ENCODE results near the gene CRABP1. TPM values are rescaled to one million over a fixed set of nuclear protein-coding genes. Genes with fewer than 3 reads are reported as not detected.

The CRABP1 gene
- total RNA-seq, 4 donors from 2014 or later: not detected

DNA sequence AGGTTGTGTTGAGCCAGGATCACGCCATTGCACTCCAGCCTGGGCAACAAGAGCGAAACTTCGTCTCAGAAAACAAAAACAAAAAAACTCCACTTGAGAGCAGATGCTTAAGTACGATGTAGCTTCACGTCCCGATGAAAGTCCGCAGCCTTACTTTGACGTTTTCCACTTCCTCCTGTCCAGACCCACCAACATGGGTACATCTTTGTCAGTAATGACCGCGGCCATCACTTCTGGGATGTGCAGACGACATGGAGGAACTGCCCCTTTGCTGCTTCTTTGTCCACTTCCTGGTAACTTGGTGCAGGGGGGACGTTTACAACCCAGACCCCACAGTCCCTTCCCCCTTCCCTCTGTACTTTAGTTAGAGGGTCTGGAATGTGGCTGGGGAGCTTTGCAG is 48.7 kb downstream of the CRABP1 start:
- Histone ChIP-seq H3K36me3 (no peaks in the 10 kb centered on the region), H3K27me3 (peaks cover 0 to 48% (median 3%) of the 10 kb centered on the region in 4 donors)
- intact Hi-C loops (cut with DNase I): no loop called here

DNA sequence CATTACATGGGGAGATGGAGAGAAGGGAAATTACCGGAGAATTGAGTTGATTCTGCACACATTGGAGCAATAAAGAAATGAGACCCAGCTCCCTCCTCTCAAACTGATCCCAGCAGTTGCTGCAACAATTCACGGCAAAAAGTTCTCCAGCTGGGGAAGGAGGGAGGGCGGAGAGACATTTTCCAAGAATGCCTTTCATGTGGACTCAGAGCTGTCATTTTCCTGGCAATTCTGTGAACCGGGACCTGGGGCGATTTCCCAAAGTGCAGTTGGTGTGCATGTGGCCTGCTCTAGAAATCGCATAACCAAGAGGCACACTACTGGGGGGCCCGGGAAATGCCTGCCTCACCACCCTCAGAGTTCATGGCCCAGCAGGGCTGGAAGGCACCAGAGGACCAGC is 49.2 kb downstream of the CRABP1 start:
- no peaks in the 10 kb centered on the region for H3K4me1 ChIP-seq
- no peak overlapping the region for H3K27ac ChIP-seq (replicated peaks in 1 of 4)
- no peaks in the 10 kb centered on the region for H3K36me3 ChIP-seq
- H3K4me3 ChIP-seq: no peak overlapping the region
- TF ChIP-seq EP300 (IDR thresholded peaks at IDR 0.05) (no peak), POLR2AphosphoS5 (IDR thresholded peaks at IDR 0.05) (no peak), POLR2A (IDR thresholded peaks at IDR 0.05; ENCODE audit: low read depth) (no peak)
- TF ChIP-seq, protein P1, sequence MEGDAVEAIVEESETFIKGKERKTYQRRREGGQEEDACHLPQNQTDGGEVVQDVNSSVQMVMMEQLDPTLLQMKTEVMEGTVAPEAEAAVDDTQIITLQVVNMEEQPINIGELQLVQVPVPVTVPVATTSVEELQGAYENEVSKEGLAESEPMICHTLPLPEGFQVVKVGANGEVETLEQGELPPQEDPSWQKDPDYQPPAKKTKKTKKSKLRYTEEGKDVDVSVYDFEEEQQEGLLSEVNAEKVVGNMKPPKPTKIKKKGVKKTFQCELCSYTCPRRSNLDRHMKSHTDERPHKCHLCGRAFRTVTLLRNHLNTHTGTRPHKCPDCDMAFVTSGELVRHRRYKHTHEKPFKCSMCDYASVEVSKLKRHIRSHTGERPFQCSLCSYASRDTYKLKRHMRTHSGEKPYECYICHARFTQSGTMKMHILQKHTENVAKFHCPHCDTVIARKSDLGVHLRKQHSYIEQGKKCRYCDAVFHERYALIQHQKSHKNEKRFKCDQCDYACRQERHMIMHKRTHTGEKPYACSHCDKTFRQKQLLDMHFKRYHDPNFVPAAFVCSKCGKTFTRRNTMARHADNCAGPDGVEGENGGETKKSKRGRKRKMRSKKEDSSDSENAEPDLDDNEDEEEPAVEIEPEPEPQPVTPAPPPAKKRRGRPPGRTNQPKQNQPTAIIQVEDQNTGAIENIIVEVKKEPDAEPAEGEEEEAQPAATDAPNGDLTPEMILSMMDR (IDR thresholded peaks at IDR 0.05): no peak
- H3K27me3 ChIP-seq: peaks cover 0 to 43% (median 3%) of the 10 kb centered on the region in 4 donors
- intact Hi-C loops (cut with DNase I): no loop called here
- 39% methylated on average over 7 of the region's 7 CpGs for WGBS
- H3K9me3 ChIP-seq: no peaks in the 10 kb centered on the region
- DNase-seq (ENCODE audit: extremely low spot score): no peak

More for the DNA sequence above, 48.7 kb downstream of the CRABP1 start:
- no peaks in the 10 kb centered on the region for H3K9me3 ChIP-seq
- H3K27ac ChIP-seq (replicated peaks in 1 of 4): no peak overlapping the region
- H3K4me1 ChIP-seq: no peaks in the 10 kb centered on the region
- no peak for DNase-seq (ENCODE audit: extremely low spot score)
- 82% methylated on average over 12 of the region's 12 CpGs for WGBS
- TF ChIP-seq, protein P1 (IDR thresholded peaks at IDR 0.05): no peak
- TF ChIP-seq POLR2AphosphoS5 (IDR thresholded peaks at IDR 0.05) (no peak), EP300 (IDR thresholded peaks at IDR 0.05) (no peak), POLR2A (IDR thresholded peaks at IDR 0.05; ENCODE audit: low read depth) (no peak)
- no peak overlapping the region for H3K4me3 ChIP-seq

- Histone ChIP-seq H3K4me3 (no peak overlapping the region), H3K4me1 (no peaks in the 10 kb centered on the region), H3K9me3 (no peaks in the 10 kb centered on the region), H3K36me3 (no peaks in the 10 kb centered on the region), H3K27me3 (peaks cover 0 to 39% (median 3%) of the 10 kb centered on the region in 4 donors), H3K27ac (replicated peaks in 1 of 4) (no peak overlapping the region)
- TF ChIP-seq EP300 (IDR thresholded peaks at IDR 0.05): no peak
- 88% methylated on average over 2 of the region's 2 CpGs for WGBS
- intact Hi-C loops (cut with DNase I): no loop called here
- no peak for DNase-seq (ENCODE audit: extremely low spot score)
Measured at GRCh38 chr15:78389738-78390137, 49.6 kb downstream of the CRABP1 start.

DNA sequence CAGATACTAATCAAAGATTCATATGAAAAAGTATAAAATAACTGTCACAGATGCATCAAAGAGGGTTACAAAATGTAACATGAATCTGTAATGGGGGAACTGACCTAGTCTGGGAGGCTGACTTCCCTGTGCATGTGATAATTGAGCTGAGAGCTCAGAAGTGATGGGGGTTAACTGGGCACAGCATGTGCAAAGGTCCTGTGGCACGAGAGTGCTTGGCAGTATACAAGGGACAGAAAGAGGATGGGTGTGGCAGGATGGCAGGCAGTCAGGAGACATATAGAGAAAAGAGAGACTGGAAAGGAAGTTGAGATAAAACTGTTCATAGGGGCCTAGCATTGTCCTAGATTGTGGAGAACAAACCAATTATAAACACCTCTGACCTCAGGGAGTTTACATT is 50.1 kb downstream of the CRABP1 start:
- H3K36me3 ChIP-seq: no peaks in the 10 kb centered on the region
- TF ChIP-seq EP300 (IDR thresholded peaks at IDR 0.05): no peak
- TF ChIP-seq POLR2A (IDR thresholded peaks at IDR 0.05; ENCODE audit: low read depth): no peak
- TF ChIP-seq, protein P1 (IDR thresholded peaks at IDR 0.05): no peak
- no peak for TF ChIP-seq POLR2AphosphoS5 (IDR thresholded peaks at IDR 0.05)
- intact Hi-C loops (cut with DNase I): no loop called here
- H3K27ac ChIP-seq (replicated peaks in 1 of 4): no peak overlapping the region
- no peaks in the 10 kb centered on the region for H3K4me1 ChIP-seq
- no peak overlapping the region for H3K4me3 ChIP-seq
- no peak for DNase-seq (ENCODE audit: extremely low spot score)
- WGBS: 68% methylated on average over 1 of the region's 1 CpG
- H3K27me3 ChIP-seq: peaks cover 0 to 37% (median 3%) of the 10 kb centered on the region in 4 donors
- H3K9me3 ChIP-seq: no peaks in the 10 kb centered on the region

DNA sequence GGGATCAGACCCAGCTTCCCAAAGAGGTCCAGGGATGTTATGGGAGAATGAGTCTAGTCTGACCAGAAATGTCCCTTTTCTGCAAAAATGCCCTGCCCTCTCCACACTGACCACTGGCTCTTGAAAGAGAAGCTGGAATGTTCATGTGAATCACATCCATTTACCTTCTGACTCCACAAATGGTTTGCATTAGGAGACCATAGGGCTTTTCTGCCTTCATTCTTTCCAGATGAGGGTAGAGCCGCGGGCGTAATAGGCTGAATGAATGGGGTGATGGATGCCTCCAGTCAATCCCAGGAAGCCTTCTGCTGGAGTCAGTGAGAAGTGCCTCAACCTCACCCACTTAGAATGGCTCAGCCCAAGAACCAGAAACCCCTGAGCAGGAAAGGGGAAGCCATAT is 50.7 kb downstream of the CRABP1 start:
- H3K9me3 ChIP-seq: no peaks in the 10 kb centered on the region
- H3K27me3 ChIP-seq: peaks cover 0 to 32% (median 3%) of the 10 kb centered on the region in 4 donors
- H3K36me3 ChIP-seq: no peaks in the 10 kb centered on the region
- intact Hi-C loops (cut with DNase I): no loop called here
- no peaks in the 10 kb centered on the region for H3K4me1 ChIP-seq
- no peak overlapping the region for H3K4me3 ChIP-seq
- 80% methylated on average over 3 of the region's 3 CpGs for WGBS
- TF ChIP-seq POLR2AphosphoS5 (IDR thresholded peaks at IDR 0.05) (no peak), POLR2A (IDR thresholded peaks at IDR 0.05; ENCODE audit: low read depth) (no peak), EP300 (IDR thresholded peaks at IDR 0.05) (no peak)
- TF ChIP-seq, protein P1 (IDR thresholded peaks at IDR 0.05): no peak
- H3K27ac ChIP-seq (replicated peaks in 1 of 4): no peak overlapping the region
- no peak for DNase-seq (ENCODE audit: extremely low spot score)
